Activated CD4-positive, alpha-beta T cell treated with anti-CD3 and anti-CD28 coated beads, Interleukin-2, amount 50 U/mL, for 48 hours (primary cell): ENCODE results near the gene KLHL40.

Experiments
- DNase-seq, 2 experiments: peaks; one replicate each; pipeline ENCODE4 v3.0.0-alpha.2; 2020

Gene KLHL40

GRCh38 chr3:42672515-42672914 is 12.8 kb upstream of the KLHL40 start:
- no peak for DNase-seq

GRCh38 chr3:42673082-42673481 is 12.3 kb upstream of the KLHL40 start:
- no peak for DNase-seq

GRCh38 chr3:42674146-42674545 is 11.2 kb upstream of the KLHL40 start:
- DNase-seq, result no peak

GRCh38 chr3:42675909-42676308 is 9.4 kb upstream of the KLHL40 start:
- DNase-seq, result no peak

GRCh38 chr3:42678447-42678846 is 6.9 kb upstream of the KLHL40 start:
- no peak for DNase-seq

GRCh38 chr3:42680271-42680670 is 5.1 kb upstream of the KLHL40 start:
- no peak for DNase-seq

GRCh38 chr3:42680806-42681205 is 4.5 kb upstream of the KLHL40 start:
- DNase-seq, result no peak

- no peak for DNase-seq
Measured at GRCh38 chr3:42681361-42682038, 3.8 kb upstream of the KLHL40 start.

- DNase-seq, result no peak
Measured at GRCh38 chr3:42682301-42683070, 2.9 kb upstream of the KLHL40 start.

- DNase-seq, result peak; percentile 65 to 68
Measured at GRCh38 chr3:42683875-42684598, 1.3 kb upstream of the KLHL40 start.

GRCh38 chr3:42684632-42685362 is 540 bp upstream of the KLHL40 start:
- DNase-seq, result no peak

- DNase-seq, result no peak
Measured at GRCh38 chr3:42685891-42686820, 819 bp downstream of the KLHL40 start.

GRCh38 chr3:42686832-42687650 is 1.7 kb downstream of the KLHL40 start:
- no peak for DNase-seq

GRCh38 chr3:42688016-42688415 is 2.7 kb downstream of the KLHL40 start:
- DNase-seq, result no peak

GRCh38 chr3:42688487-42689420 is 3.4 kb downstream of the KLHL40 start:
- no peak for DNase-seq

GRCh38 chr3:42689421-42690014 is 4.2 kb downstream of the KLHL40 start:
- DNase-seq, result no peak

- DNase-seq, result no peak
Measured at GRCh38 chr3:42690191-42690590, 4.9 kb downstream of the KLHL40 start.

GRCh38 chr3:42690766-42691680 is 5.7 kb downstream of the KLHL40 start:
- DNase-seq, result no peak
